Superior temporal gyrus (tissue), 1 donor: Measurements from ENCODE around the gene HCAR1.
"Not testable (repeated sequence)": the region's sequence is repeated elsewhere in the genome, so short reads cannot be mapped to it uniquely, and the experiment has no call there.

Source experiments
- DNase-seq: peaks from one replicate; pipeline ENCODE4 v3.0.0-alpha.2; 2016; ENCODE audit errors: extremely low spot score

The HCAR1 gene, protein sequence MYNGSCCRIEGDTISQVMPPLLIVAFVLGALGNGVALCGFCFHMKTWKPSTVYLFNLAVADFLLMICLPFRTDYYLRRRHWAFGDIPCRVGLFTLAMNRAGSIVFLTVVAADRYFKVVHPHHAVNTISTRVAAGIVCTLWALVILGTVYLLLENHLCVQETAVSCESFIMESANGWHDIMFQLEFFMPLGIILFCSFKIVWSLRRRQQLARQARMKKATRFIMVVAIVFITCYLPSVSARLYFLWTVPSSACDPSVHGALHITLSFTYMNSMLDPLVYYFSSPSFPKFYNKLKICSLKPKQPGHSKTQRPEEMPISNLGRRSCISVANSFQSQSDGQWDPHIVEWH

DNA sequence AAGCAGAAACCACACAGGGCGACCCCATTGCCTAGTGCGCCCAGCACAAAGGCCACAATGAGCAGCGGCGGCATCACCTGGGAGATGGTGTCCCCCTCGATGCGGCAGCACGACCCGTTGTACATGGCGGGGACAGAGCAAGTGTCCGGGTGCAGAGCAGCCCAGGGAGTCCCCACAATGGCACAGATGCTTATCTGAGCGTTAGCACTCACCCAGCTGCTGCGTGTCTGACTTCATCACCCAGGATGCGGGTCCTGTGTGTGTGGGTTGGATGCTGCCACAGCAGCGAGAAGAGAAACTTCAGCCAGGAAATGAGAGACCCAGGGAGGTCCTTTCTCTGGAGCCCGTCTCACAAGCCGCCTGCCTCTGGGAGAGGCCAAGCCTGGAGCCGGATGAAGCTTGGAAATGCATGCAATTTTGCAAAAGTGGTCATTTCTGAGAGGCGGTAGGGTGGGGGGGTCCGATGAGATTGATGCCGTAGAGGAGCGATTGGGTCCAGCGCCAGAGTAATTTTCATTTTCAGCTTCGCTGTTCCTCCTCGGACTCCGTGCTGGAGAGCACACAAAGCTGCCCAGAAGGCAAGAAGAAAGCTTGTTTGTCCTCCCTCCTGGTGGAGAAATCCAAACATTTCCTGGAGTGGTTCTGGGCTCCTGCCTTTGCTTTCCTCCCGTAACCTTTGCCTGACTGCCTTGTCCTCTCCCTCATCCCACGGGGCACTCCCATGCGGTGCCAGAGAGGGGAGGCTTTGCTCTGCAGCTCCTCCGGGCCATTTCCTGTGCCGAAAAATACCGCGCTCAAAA lies at the start of gene HCAR1:
HCAR1 (minus strand) TSS at position 630 of the 800 bp plus-strand sequence; CDS start at position 125, 505 bp downstream.
- DNase-seq = no peak

DNA sequence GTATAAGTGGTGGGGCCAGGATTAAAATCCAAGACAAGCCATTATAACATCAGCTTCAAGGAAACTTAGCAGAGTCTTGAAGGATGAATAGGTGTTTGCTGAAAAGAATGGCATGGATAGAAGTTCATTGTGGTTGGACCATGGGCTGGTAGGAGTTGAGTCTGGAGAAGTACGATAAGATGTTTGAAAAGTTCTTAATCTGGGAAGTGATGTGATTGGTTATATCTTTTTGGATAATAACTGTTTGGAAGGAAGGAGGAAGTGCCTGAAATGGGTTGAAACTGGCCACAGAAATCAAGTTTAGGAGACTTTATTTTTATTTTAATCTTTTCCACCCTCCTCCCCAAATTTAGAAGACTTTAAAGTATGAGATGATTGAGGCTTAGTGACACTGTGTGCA lies 26.9 kb upstream of the HCAR1 start:
- no peak for DNase-seq

- no peak for DNase-seq
Measured at GRCh38 chr12:122754790-122755189, 24.1 kb upstream of the HCAR1 start.

DNA sequence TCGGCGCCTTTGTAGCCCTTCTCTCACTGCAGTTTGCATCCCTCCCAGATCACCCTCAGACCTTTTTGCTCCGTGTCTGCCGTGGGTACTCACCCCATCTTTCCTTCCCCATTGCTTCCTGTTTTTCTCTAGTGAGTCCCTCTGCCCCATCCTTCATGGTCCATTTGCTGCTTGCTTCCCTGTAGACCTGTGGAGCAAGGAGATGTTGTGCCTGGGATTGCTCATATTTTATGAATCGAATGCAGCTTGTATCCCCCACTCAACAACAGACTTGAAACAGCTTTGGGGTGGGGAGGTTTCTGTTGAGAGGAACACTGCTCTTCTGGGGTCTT lies 22.6 kb upstream of the HCAR1 start:
- no peak for DNase-seq

DNA sequence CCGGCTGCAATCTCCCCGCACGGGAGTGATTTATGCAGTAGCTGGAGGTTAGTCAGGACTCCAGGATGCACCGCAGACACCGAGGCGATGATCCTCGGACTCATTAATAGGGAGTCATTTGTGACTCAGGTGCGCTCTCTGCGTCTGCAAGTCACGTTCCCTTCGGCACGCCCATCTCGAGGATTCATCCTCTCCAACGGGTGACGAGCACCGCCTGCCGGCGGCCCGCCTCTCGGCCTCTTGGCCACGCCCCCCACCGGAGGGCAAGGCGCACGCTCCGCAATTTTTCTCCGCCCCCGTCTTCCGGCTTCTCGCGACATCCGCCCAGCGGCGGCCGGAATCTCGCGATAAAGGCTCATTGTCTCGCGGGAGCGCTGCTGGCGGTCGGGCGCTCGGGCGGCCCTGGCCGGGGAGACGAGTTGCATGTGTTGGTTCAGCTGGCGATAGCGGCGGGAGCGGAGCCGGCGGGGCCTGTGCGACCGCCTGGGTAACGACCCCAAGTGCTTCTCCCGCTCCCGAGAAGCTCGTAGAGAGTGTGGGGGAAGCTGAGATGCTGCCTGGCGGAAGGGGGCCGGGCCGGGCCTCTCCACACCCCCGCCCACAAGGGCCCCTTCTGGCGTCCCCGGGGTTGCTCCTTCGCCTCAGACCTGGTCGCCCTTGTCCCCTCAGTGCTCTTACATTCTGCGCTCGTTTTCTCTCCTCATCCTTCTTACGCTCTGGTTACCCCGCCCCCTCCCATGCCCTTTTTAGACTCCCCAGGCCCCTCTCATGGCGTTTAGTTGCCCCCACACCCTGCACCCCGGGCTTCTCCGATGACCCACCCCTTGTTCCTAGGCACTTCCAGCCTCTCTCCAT lies 22.0 kb upstream of the HCAR1 start, which contains the start of gene DENR:
DENR (plus strand) TSS at position 361 of the 855 bp plus-strand sequence. CDS start 878 bp downstream, outside the sequence.
- peak; percentile 97 for DNase-seq

DNA sequence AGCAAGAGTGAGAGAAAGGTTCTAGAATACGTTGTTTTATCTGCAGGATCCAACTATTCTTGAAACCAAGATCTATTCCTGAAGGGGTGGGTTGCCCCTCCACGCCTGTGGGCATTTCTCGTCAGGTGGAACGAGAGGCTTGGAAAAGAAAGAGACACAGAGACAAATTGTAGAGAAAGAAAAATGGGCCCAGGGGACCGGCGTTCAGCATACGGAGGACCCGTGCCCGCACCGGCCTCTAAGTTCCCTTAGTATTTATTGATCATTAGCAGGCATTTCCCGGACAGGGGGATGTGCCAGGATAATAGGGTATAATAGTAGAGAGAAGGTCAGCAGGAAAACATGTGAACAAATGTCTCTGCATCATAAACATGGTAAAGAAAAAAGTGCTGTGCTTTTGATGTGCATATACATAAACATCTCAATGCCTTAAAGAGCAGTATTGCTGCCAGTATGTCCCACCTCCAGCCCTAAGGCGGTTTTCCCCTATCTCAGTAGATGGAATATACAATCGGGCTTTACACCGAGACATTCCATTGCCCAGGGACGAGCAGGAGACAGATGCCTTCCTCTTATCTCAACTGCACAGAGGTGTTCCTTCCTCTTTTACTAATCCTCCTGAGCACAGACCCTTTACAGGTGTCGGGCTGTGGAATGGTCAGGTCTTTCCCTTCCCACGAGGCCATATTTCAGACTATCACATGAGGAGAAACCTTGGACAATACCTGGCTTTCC lies 20.3 kb upstream of the HCAR1 start:
- DNase-seq = not testable (repeated sequence)

- DNase-seq = no peak
Measured at GRCh38 chr12:122749569-122750332, 19.1 kb upstream of the HCAR1 start.

- no peak for DNase-seq
Measured at GRCh38 chr12:122747224-122748135, 16.8 kb upstream of the HCAR1 start.

DNA sequence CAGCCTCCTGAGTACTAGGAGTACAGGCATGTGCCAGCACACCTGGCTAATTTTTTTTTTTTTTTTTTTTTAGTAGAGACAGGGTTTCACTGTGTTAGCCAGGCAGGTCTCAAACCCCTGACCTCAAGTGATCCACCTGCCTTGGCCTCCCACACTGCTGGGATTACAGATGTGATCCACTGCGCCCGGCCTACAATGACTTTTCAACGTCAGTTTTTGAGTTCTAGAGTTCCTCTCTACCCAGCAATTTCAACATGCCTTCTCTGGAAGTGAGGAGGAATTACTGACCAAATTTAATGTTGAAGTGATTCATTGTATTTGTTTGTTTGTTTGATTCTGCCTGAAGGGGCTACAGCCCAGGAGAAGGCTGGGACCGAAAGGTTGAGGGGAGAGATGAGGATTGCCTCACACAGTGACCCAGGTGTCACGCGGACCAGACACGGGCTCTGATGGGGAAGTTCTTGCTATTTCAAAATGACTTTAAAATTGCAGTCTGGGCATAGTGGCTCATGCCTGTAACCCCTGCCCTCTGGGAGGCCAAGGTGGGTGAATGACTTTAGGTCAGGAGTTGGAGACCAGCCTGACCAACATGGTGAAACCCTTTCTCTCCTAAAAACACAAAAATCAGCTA lies 13.4 kb upstream of the HCAR1 start:
- DNase-seq = no peak

- no peak for DNase-seq
Measured at GRCh38 chr12:122740351-122740750, 9.7 kb upstream of the HCAR1 start.

DNA sequence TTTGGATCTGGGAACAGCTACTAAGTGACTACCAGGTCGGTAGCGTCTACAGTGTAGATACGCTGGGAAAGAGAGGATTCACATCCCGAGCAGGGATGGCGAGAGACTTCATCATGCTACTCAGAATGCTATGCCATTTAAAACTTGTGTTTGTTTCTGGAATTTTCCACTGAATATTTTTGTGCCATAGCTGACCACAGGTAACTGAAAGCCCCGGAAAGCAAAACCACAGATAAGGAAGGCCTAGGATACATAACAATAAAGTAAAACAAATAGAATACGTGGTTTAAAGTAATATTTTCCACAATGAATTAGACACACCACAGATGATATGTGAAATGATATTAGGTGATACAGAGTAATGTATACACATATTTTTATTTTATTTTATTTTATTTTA lies 7.9 kb upstream of the HCAR1 start:
- DNase-seq = no peak

GRCh38 chr12:122732611-122733010 lies 2.0 kb upstream of the HCAR1 start:
- no peak for DNase-seq

- no peak for DNase-seq
Measured at GRCh38 chr12:122732170-122732569, 1.5 kb upstream of the HCAR1 start.

DNA sequence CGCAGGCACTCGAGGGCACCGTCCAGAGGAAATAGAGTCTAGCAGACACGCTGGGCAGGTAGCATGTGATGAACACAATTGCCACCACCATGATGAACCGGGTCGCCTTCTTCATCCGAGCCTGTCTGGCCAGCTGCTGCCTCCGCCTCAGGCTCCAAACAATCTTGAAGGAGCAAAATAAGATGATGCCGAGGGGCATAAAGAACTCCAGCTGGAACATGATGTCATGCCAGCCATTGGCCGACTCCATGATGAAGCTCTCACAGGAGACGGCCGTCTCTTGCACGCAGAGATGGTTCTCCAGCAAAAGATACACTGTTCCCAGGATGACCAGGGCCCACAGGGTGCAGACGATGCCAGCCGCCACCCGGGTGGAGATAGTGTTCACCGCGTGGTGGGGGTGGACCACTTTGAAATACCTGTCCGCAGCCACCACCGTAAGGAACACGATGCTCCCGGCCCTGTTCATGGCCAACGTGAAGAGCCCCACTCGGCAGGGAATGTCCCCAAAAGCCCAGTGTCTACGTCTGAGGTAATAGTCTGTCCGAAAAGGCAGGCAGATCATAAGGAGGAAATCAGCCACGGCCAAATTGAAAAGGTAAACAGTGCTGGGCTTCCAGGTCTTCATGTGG lies 945 bp downstream of the HCAR1 start:
- no peak for DNase-seq

- no peak for DNase-seq
Measured at GRCh38 chr12:122726080-122726558, 4.5 kb downstream of the HCAR1 start.

DNA sequence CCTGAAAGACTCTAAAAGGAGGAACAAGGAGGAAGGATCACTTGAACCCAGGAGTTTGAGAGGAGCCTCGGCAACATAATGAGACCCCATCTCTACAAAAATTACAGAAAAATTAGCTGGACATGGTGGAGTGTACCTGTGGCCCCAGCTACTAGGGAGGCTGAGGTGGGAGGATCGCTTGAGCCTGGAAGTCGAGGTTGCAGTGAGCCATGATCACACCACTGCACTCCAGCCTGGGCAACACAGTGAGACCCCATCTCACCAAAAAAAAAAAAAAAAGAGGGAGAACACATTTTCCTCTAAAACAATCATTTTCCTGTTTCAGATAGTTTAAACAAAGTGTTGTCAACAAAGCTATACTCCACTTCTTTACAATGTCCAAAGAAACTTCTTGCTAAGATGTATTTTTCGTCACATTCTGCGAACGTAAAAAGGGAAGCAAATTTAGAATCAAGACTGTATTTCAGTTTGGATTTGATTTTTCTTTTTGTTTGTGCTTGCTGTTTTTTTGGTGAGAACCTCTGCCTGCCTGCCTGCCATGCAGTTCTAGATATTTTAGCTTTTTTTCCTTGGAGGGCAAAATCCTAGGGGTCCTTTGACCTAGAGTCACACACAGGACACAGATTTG lies 5.1 kb downstream of the HCAR1 start:
- no peak for DNase-seq

DNA sequence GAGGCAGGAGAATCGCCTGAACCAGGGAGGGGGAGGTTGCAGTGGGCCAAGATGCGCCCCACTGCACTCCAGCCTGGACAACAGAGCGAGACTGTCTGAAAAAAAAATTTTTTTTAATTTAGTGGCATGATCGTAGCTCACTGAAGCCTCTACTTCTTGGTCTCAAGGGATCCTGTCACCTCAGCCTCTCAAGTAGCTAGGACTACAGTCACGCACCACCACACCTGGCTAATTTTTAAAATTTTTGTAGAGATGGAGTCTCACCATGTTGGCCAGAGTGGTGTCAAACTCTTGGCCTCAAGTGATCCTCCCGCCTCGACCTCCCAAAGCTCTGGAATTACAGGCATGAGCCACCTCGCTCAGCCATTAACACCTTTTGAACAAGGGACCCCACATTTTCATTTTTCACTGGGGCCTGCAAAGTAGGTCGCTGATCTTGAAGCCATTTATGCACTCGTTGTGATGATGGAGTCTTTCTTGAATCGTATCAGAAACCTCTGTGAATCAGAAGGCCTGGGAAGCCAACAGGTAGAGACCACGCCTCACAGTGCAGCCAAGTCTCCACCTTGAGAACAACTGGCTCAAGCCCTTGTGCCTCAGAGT lies 5.9 kb downstream of the HCAR1 start:
- DNase-seq = no peak

- no peak for DNase-seq
Measured at GRCh38 chr12:122722387-122722786, 8.3 kb downstream of the HCAR1 start.
